ENCODE data around the gene STING1. TPM values are rescaled to one million over a fixed set of nuclear protein-coding genes. Genes with fewer than 3 reads are reported as not detected.
"Not testable (repeated sequence)": the region's sequence is repeated elsewhere in the genome, so short reads cannot be mapped to it uniquely, and the experiment has no call there.

The STING1 gene
- total RNA-seq, 2 donors from 2014 or later, result 151 to 160 TPM

DNA sequence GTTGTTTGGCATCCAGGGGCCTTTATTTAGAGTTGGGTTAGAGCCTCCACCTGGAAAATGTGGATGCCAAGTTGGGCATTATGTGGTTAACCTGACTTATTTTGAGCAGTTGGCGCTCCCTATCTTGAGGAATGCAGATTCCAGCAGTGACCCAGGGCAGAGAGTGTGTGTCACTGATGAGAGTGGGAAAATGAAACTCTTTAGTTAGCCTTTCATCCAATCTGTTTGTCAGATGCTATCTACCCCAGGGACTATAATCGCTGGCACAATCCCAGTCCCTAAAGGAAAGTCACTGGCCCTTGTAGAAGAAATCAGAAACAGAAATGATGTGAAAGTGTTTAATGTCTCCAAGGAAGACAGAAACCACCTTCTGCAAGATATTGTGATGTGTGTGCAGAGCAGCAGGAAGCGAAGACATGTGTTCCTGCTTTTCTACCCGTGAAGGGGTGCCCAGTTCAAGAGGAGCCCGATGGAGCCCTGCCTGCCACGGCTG, 10.2 kb upstream of the STING1 start:
- DNase-seq (no peak), ATAC-seq (no peak)
- peak overlapping the region; percentile 59 for H3K27ac Mint-ChIP-seq
- no peaks in the 10 kb centered on the region for H3K36me3 Mint-ChIP-seq (ENCODE audit: low read depth)
- no peak overlapping the region for H3K4me3 Mint-ChIP-seq
- H3K27me3 Mint-ChIP-seq, result no peaks in the 10 kb centered on the region
- peaks cover 13% of the 10 kb centered on the region for H3K4me1 Mint-ChIP-seq
- no peaks in the 10 kb centered on the region for H3K9me3 ChIP-seq (ENCODE audit: control insufficient read depth, low read length, poor library complexity, severe bottlenecking)

DNA sequence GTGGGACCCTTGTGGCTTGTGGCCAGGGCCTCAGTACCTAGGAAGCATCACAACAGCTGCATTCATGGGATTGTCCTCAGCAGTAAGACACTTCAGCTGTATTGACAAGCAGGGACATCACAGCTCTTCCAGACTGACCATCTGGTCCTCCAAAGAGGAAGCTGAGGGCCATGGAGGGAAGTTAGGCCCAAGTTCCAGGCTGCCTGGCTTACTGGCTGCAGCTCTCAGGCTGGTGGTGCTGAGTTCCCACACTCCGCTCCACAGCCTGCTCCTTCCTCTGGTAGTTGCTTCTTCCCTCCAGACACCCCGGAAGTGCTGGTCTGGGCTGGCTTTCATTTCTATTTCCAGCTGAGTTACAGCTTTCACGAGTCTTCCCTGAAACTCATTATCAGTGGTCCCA, 5.7 kb upstream of the STING1 start:
- DNase-seq (no peak), ATAC-seq (peak; percentile 36)
- Mint-ChIP-seq H3K27me3 (no peaks in the 10 kb centered on the region), H3K4me3 (no peak overlapping the region), H3K36me3 (ENCODE audit: low read depth) (no peaks in the 10 kb centered on the region), H3K4me1 (peaks cover 13% of the 10 kb centered on the region), H3K27ac (peak overlapping the region; percentile 68)
- no peaks in the 10 kb centered on the region for H3K9me3 ChIP-seq (ENCODE audit: control insufficient read depth, low read length, poor library complexity, severe bottlenecking)

DNA sequence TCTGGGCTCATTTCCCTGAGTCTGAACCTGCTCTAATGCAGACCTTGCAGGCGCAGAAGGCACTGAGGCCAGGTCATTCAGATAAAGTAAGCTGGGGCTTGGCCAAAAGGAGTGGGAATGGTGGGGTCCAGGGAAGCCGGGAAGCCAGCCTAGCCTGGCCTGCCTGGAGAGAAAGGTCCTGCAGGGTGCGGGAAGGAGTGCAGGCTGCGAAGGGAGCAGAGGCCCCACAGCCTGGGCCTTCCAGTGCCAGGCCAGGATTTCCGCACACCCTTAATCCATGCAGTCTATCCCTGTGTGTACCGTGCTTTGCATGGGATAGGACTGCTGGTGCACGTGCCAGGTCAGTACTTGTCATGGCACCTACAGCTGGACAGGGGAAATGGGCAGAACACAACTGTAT, 3.6 kb upstream of the STING1 start:
- peaks cover 18% of the 10 kb centered on the region for H3K4me1 Mint-ChIP-seq
- DNase-seq (no peak), ATAC-seq (no peak)
- H3K27me3 Mint-ChIP-seq, result no peaks in the 10 kb centered on the region
- no peak overlapping the region for H3K4me3 Mint-ChIP-seq
- no peaks in the 10 kb centered on the region for H3K36me3 Mint-ChIP-seq (ENCODE audit: low read depth)
- H3K9me3 ChIP-seq (ENCODE audit: control insufficient read depth, low read length, poor library complexity, severe bottlenecking), result no peaks in the 10 kb centered on the region
- no peak overlapping the region for H3K27ac Mint-ChIP-seq

DNA sequence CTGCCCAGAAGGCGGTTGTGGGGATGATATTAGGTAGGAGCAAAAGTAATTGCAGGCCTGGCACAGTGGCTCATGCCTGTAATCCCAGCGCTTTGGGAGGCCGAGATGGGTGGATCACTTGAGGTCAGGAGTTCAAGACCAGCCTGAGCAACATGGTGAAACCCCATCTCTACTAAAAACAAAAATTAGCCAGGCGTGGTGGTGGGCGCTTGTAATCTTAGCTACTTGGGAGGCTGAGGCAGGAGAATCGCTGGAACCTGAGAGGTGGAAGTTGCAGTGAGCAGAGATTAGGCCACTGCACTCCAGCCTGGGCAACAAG, 291 bp upstream of the STING1 start:
- H3K27ac Mint-ChIP-seq, result peak overlapping the region; percentile 96
- DNase-seq; H3K9me3 ChIP-seq (ENCODE audit: control insufficient read depth, low read length, poor library complexity, severe bottlenecking); H3K36me3 Mint-ChIP-seq (ENCODE audit: low read depth); H3K27me3 Mint-ChIP-seq; ATAC-seq: not testable (repeated sequence)
- H3K4me1 Mint-ChIP-seq, result peaks cover 31% of the 10 kb centered on the region
- peak overlapping the region; percentile 96 for H3K4me3 Mint-ChIP-seq

DNA sequence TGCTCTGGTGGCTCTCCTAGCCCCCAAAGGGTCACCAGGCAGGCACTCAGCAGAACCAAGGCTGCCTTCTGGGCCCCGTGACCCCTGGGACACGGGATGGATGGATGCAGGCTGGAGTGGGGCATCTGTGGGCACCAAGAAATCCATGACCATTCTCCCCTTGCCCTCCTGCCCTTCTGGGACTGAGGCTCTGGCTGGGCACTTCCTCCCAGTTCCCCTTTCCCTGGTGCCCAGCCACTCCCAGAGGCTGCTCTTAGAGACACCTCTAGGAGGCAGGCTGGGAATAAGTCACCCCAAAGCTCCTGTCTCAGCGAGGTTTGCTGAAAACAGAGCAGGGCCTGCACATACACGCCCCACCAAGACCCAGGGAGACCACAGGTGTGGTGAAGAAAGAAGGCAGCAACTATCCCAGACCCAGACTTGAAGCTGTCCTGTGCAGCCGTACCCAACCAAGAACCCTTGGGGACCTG, 943 bp downstream of the STING1 start:
- no peaks in the 10 kb centered on the region for H3K9me3 ChIP-seq (ENCODE audit: control insufficient read depth, low read length, poor library complexity, severe bottlenecking)
- Mint-ChIP-seq H3K36me3 (ENCODE audit: low read depth) (peaks cover 3% of the 10 kb centered on the region), H3K27ac (peak overlapping the region; percentile 96), H3K4me1 (peaks cover 34% of the 10 kb centered on the region), H3K4me3 (peak overlapping the region; percentile 96), H3K27me3 (no peaks in the 10 kb centered on the region)
- ATAC-seq (peak; percentile 39), DNase-seq (no peak)

DNA sequence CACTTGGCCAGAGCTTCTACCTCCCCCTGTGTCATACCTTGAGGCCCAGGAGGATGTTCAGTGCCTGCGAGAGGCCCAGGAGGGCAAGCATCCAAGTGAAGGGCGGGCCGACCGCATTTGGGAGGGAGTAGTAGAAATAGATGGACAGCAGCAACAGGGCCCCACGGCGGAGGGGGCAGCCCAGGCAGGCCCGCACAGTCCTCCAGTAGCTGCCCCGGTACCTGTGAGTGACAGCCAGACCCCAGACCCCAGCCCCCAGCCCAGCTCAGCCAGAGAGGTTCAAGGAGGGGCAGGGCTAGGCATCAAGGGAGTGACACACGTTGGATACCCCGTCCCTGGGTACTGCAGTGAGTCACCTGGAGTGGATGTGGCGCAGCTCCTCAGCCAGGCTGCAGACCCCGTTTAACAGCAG, 1.4 kb downstream of the STING1 start:
- peak overlapping the region; percentile 96 for H3K27ac Mint-ChIP-seq
- no peaks in the 10 kb centered on the region for H3K27me3 Mint-ChIP-seq
- no peaks in the 10 kb centered on the region for H3K9me3 ChIP-seq (ENCODE audit: control insufficient read depth, low read length, poor library complexity, severe bottlenecking)
- peak overlapping the region; percentile 96 for H3K4me3 Mint-ChIP-seq
- DNase-seq, result no peak
- ATAC-seq, result peak; percentile 21
- peaks cover 3% of the 10 kb centered on the region for H3K36me3 Mint-ChIP-seq (ENCODE audit: low read depth)
- peaks cover 36% of the 10 kb centered on the region for H3K4me1 Mint-ChIP-seq

DNA sequence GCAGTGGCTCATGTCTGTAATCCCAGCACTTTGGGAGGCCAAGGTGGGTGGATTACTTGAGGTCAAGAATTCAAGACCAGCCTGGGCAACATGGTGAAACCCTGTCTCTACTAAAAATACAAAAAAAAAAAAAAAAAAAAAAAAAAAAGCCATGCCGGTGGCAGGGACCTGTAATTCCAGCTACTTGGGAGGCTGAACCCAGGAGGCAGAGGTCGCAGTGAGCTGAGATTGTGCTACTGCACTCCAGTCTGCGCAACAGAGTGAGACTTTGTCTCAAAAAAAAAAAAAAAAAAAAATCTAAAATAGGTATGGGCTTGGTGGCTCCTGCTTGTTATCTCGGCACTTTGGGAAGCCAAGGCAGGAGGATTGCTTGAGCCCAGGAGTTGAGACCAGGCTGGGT, 2.8 kb downstream of the STING1 start:
- ATAC-seq; DNase-seq; H3K36me3 Mint-ChIP-seq (ENCODE audit: low read depth); H3K27me3 Mint-ChIP-seq; H3K4me3 Mint-ChIP-seq; H3K9me3 ChIP-seq (ENCODE audit: control insufficient read depth, low read length, poor library complexity, severe bottlenecking): not testable (repeated sequence)
- Mint-ChIP-seq H3K27ac (peak overlapping the region; percentile 87), H3K4me1 (peaks cover 49% of the 10 kb centered on the region)

DNA sequence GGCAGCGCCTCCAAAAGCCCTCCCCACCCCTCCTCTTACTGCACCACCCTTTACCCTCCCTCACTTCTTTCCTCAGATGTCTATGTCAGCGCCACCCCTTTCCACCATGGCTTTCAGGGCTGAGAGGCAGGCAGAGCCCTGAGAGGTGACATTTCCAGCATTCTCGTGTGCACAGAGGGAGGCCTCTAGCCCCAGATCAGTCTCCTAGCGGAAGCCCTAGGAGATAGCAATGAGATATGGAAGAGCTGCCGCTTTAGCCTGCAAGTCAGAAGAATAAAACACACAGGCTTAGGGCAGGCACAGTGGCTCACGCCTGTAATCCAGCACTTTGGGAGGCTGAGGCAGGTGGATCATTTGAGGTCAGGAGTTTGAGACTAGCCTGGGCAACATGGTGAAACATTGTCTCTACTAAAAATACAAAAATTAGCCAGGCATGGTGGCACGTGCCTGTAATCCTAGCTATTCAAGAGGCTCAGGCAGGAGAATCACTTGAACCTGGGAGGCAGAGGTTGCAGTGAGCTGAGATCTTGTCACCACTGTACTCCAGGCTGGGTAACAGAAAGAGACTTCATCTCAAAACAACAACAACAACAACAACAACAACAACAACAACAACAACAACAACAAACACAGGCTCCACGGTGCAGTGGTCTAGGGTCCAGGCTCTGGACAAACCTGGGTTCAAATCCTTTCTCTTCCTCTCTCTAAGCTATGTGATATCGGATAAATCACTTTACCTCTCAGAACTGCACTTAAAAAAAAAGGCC, 3.7 kb downstream of the STING1 start:
- DNase-seq; H3K36me3 Mint-ChIP-seq (ENCODE audit: low read depth); H3K27me3 Mint-ChIP-seq; H3K9me3 ChIP-seq (ENCODE audit: control insufficient read depth, low read length, poor library complexity, severe bottlenecking); ATAC-seq: not testable (repeated sequence)
- H3K4me1 Mint-ChIP-seq, result peaks cover 53% of the 10 kb centered on the region
- peak overlapping the region; percentile 73 for H3K4me3 Mint-ChIP-seq
- peak overlapping the region; percentile 87 for H3K27ac Mint-ChIP-seq

DNA sequence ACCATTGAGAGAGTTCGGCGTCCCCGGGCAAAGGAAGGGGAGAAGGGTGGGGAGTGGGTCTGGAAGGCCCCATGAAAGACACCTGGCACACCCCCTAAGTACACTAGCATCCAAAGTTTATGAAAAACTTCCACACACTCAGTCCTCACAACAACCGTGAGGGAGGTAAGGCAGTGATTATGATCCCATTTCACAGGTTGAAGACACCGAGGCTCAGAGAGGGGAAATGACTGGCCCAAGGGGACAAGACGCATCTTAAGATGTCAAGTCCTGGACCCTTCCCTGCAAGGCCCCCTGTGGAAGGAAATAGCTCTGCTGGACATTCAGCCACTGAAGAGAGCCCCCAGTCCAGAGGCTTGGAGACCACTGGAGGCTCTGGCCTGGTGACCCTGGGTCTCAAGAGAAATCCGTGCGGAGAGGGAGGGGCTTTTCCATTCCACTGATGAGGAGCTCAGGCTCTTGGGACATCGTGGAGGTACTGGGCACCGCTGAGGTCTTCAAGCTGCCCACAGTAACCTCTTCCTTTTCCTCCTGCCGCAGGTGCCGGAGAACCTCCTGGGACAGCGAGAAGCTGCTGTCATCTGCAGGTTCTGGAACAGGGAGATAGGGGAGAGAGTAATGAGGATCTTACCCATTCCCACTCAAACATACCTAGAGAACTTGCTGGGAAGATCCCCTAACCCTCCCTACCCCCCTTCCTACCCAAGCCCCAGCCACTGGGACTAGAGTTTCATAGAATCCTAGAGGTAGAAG, 6.5 kb downstream of the STING1 start:
- peaks cover 65% of the 10 kb centered on the region for H3K4me1 Mint-ChIP-seq
- DNase-seq, result no peak
- ATAC-seq, result no peak
- H3K4me3 Mint-ChIP-seq, result peak overlapping the region; percentile 82
- peak overlapping the region; percentile 73 for H3K27ac Mint-ChIP-seq
- H3K27me3 Mint-ChIP-seq, result no peaks in the 10 kb centered on the region
- no peaks in the 10 kb centered on the region for H3K9me3 ChIP-seq (ENCODE audit: control insufficient read depth, low read length, poor library complexity, severe bottlenecking)
- H3K36me3 Mint-ChIP-seq (ENCODE audit: low read depth), result peaks cover 10% of the 10 kb centered on the region

DNA sequence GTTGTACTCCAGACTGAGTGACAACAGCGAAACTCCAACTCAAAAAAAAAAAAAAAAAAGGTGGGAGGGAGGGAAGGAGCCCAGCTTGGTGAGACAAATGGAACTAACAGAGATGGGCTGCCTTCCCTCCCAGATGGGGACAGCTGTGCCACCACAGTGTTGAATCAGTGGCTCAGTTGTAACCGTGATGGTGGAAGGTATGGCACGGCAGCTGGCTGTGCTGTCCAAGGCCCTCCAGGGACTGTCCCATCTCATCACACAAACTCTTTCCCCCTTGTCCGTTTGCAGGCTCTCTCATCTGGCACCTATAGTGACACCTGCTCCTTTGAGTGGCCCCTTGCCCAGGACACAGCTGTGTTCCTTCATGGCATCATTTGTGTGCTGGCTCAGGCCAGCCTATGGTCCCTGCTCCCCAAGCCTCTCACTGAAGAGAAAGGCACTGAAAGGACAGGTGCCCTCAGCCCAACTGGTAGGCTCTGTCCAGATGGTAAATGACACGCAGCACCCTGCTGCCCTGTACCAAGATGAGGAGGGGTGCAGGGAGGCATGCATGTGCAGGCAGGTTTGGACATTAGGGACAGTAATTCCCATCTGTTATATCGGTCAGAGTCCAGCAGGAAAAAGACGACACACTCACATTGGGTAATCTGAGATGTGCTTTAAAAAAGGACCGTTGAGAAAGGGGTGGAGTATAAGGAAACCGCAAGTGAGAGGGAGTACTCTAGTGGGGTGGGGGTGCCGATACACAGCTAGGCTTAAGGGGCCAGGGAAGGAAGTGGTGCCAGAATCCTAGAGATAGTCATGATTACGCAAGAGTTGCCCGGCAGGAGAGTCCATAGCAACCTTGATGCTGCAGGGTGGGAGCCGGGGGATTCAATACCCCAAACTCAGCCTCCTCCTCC, 7.4 kb downstream of the STING1 start:
- peak overlapping the region; percentile 73 for H3K27ac Mint-ChIP-seq
- H3K4me1 Mint-ChIP-seq, result peaks cover 64% of the 10 kb centered on the region
- ATAC-seq, result peak; percentile 58
- peaks cover 8% of the 10 kb centered on the region for H3K36me3 Mint-ChIP-seq (ENCODE audit: low read depth)
- H3K9me3 ChIP-seq (ENCODE audit: control insufficient read depth, low read length, poor library complexity, severe bottlenecking), result no peaks in the 10 kb centered on the region
- no peak for DNase-seq
- no peaks in the 10 kb centered on the region for H3K27me3 Mint-ChIP-seq
- peak overlapping the region; percentile 82 for H3K4me3 Mint-ChIP-seq

DNA sequence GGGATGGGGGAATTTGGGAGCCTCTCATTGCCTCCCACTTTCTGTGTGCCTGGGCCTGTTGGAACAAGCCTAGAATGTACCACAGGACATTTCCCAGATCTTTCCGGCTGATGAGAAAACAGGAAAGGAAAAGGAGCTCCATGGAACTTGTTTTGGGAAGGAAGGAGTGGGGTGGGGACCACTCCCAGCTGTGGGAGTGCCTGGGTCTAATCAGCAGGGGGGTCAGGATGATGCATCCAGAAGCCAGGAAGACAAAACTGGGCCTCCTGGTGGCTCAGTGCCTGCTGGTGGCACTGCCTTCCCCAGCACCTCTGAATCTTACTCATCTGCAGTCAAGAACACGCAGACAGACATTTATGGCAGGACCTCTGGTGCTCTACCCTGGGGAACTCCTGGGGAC, 9.0 kb downstream of the STING1 start:
- no peaks in the 10 kb centered on the region for H3K9me3 ChIP-seq (ENCODE audit: control insufficient read depth, low read length, poor library complexity, severe bottlenecking)
- ATAC-seq, result no peak
- DNase-seq, result no peak
- peak overlapping the region; percentile 68 for H3K4me3 Mint-ChIP-seq
- peak overlapping the region; percentile 96 for H3K27ac Mint-ChIP-seq
- no peaks in the 10 kb centered on the region for H3K27me3 Mint-ChIP-seq
- H3K4me1 Mint-ChIP-seq, result peaks cover 65% of the 10 kb centered on the region
- peaks cover 8% of the 10 kb centered on the region for H3K36me3 Mint-ChIP-seq (ENCODE audit: low read depth)

DNA sequence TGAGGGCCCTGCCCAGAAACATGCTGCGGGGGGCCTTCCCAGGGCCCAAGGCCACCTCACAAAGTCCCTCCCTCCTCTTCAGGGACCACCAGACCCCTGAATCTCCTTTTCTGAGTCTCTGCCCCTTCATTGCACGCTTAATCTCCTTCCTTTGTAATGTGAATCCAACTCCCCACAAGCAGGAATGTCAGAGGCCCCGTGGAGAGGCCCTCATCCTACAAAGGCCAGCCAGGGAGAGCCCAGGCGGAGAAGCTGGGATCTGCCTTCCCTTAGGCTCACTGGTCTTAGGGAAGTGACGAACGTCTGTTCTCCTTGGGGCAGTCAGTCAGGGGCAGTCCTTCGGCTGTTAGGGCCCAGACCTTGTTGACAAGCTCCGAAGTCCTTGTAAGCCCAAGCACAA, 9.5 kb downstream of the STING1 start:
- Mint-ChIP-seq H3K36me3 (ENCODE audit: low read depth) (peaks cover 8% of the 10 kb centered on the region), H3K4me3 (no peak overlapping the region), H3K27ac (peak overlapping the region; percentile 96), H3K27me3 (no peaks in the 10 kb centered on the region), H3K4me1 (peaks cover 65% of the 10 kb centered on the region)
- ATAC-seq (no peak), DNase-seq (no peak)
- no peaks in the 10 kb centered on the region for H3K9me3 ChIP-seq (ENCODE audit: control insufficient read depth, low read length, poor library complexity, severe bottlenecking)
